NOMO-1 treated with DMSO at 0.1 percent for 48 hours (cell line): Measurements from ENCODE around the gene NAXE.
"Not testable (repeated sequence)": the region's sequence is repeated elsewhere in the genome, so short reads cannot be mapped to it uniquely, and the experiment has no call there.

ENCODE experiments used
- DNase-seq: peaks from one replicate; lab custom pipeline; 2025; ENCODE audit not compliant: unreplicated experiment; lab: John Stamatoyannopoulos, UW

The NAXE gene

DNA sequence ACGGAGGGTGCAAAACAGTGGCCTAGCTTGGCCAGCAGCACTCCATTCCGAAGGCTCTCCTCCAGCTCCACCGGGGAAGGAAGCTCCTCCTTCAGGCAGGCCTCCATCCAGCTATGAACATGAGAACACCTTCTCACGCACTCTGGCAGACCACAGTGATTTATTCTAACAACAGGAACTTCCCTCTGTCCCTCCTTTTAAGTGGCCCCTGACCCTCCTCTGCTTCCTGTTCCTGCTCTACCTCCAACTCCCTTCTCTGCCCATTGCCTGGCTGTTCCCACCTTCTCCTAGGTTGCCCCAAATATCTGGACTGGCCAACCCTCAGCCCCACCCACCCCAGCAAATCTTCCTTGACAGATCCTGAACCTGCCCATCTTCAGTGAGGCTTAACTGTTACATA, 25.1 kb upstream of the NAXE start:
- peak; percentile 60 for DNase-seq

GRCh38 chr1:156571261-156571852, 20.2 kb upstream of the NAXE start:
- peak; percentile 34 for DNase-seq

GRCh38 chr1:156571919-156572662, 19.5 kb upstream of the NAXE start, which contains the start of gene IQGAP3:
TSS of gene IQGAP3 (minus strand) at chr1:156572565. CDS start at chr1:156572529, 36 bp downstream.
- DNase-seq: peak; percentile 84

DNA sequence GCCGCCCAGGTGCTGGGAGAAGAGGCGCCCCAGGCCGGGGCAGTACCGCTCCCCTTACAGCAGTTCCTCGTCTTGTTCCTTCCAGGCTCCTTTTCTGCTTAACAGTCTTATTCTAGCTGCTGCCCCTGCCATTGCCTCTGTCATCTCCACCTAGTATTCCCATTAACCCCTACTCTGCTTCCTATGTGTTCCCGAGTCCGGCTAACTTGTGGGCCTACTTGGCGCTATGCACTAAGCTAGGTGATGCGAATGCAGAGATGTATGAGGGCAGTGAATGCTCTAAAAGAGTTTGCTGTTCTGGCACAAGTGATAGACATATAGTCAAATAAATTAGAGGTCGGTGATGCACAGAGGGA, 18.9 kb upstream of the NAXE start:
- no peak for DNase-seq

DNA sequence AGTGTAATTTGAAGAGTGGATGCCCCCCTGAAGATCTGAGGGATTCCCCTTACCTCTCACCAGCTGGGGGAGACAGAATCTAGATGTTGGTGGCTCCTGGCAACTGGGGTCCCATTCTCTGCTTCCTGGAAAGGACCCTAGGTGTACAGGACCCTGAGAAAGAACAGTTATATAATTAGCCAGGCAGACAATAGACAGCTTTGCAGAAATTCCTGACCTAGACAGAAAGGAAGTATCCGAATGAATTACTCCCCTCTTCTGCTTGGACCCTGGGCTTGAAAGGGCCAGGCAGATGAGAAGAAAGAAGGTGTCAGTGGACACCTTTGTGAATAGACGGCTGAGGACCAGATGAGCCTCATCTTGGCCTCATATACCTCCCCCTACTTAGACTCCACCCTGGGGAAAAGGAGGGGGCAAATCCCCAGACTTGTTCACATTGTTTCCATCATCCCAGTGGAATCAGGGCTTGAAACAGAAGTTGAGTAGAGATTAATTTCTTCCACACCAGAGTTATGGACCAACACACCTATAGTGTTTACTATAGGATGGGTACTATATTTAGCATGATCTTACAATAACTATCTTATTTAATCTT, 17.4 kb upstream of the NAXE start:
- DNase-seq: no peak

- no peak for DNase-seq
Observed at GRCh38 chr1:156577550-156577949, 14.0 kb upstream of the NAXE start.

- DNase-seq: no peak
Observed at GRCh38 chr1:156578055-156578454, 13.5 kb upstream of the NAXE start.

DNA sequence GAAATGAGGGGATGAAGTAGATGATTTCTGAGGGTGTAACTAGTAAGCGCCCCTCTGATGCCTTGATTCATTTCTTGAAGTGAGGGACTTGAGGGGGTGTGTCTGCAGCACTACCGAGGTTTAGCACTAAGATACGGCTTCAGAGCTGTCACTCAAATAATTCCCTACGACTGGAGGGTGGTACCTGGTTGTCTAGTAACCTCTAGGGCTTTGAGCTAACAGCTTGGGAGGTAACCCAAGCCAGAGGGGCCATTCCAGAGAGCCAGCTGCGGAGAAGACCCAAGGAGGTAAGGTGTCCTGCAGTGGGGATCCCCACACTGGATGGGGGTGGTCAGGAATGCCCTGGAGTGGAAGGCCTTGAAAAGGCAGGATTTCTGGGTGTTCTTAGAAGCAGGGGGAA, 12.1 kb upstream of the NAXE start, which contains the start of gene TTC24:
TTC24 (plus strand) TSS at position 252 of the 400 bp plus-strand sequence. CDS start 1,642 bp downstream, outside the sequence.
- no peak for DNase-seq

DNA sequence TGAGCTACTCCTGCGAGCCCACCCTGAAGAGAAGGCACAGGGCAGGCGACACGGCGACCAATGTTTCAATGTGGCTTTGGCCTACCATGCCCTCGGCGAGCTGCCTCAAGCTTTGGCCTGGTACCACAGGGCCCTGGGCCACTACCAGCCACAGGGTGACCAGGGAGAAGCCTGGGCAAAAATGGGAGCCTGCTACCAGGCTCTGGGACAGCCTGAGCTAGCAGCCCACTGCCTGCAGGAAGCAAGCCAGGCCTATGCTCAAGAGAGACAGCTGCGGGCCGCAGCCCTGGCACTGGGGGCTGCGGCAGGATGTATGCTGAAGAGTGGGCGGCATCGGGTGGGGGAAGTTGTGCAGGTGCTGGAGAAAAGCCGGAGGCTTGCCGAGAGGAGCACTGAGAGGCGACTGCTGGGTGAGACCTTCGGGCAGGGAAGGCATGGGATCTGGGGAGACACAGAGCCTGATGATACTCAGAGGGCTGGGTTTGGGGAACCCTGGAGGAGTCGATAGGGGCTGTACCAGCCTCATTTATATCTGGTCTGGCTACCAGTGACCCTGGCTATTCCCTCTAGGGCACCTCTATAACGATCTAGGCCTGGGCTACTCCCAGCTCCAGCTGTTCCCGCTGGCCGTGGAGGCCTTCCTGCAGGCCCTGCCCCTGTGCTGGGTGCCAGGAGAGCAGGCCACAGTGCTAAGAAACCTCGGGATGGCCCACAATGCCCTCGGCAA, 9.8 kb upstream of the NAXE start:
- DNase-seq: no peak

DNA sequence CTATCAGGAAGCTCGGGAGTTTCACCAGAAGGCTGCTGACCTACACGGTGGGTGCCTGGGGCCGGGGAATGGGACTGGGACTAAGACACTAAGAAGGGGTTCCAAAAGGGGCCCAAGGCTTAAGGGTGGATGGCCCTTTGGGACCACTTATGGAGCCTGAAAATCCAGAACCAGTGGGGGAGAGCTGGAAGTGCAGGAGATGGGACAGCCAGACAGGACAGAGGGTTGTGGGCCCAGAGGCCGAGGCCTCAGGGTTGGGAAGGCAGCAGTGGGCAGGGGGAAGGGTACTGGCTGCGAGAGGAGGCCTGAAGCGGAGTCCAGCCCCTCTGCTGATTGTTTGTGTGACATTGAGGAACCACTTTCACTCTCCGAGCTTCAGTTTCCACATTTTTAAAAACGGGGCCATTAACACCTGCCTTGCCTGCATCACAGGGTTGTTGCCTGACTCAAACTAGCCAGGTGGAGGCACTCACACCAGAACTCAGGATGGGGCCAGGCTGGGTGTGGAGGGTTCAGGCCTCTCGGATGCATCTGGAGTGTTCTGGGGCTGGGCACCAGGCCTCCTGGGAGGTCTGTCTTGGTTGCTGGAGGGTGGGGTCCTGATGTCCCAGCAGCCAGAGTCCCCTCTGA, 9.1 kb upstream of the NAXE start:
- no peak for DNase-seq

GRCh38 chr1:156583821-156584622, 7.6 kb upstream of the NAXE start:
- DNase-seq: peak; percentile 82

GRCh38 chr1:156584813-156585212, 6.8 kb upstream of the NAXE start:
- DNase-seq: no peak

DNA sequence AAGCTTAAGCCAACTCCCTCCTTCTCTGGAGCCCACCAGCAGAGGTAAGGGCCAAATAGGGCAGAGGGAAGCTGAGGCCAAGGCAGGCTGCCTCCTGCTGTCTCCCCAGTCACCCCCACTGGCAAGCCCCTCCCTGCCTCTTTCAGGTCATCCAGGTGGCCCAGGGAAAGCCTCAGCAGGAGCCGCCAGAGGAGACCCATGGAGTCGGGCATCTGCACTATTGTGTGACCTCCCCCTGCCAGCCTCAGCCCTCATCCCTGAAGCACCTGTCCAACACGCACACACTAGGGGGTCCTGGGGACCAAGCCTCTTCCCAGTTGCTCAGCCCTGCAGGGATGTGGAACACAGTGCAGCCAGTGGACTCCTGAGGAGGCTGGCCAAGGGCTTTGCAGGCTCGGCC, 5.3 kb upstream of the NAXE start:
- no peak for DNase-seq

DNA sequence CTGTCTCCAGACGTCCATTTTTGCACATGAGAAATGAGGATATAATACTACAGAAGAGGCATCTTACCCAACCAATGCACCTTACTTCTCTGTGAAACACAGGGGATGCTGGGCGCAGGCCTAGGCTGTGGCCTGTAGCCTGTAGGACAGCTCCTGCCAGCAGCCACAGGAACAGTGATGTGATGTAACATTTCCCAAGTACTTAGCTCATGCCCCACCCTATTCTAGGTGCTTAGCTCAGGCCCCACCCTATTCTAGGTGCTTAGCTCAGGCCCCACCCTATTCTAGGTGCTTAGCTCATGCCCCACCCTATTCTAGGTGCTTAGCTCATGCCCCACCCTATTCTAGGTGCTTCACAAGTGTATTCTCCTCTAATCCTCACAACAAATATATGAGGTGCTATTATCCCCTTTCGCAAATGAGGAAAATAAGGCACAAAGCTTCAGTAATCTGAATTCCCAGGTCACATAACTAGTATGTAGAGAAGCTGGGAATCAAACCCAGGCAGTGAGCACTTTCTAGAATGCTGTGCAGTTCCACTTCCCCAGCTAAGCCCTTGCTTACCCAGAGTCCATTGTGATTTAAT, 4.6 kb upstream of the NAXE start:
- DNase-seq: no peak

- DNase-seq: not testable (repeated sequence)
Observed at GRCh38 chr1:156587927-156588326, 3.6 kb upstream of the NAXE start.

- no peak for DNase-seq
Observed at GRCh38 chr1:156589546-156589945, 2.0 kb upstream of the NAXE start.

DNA sequence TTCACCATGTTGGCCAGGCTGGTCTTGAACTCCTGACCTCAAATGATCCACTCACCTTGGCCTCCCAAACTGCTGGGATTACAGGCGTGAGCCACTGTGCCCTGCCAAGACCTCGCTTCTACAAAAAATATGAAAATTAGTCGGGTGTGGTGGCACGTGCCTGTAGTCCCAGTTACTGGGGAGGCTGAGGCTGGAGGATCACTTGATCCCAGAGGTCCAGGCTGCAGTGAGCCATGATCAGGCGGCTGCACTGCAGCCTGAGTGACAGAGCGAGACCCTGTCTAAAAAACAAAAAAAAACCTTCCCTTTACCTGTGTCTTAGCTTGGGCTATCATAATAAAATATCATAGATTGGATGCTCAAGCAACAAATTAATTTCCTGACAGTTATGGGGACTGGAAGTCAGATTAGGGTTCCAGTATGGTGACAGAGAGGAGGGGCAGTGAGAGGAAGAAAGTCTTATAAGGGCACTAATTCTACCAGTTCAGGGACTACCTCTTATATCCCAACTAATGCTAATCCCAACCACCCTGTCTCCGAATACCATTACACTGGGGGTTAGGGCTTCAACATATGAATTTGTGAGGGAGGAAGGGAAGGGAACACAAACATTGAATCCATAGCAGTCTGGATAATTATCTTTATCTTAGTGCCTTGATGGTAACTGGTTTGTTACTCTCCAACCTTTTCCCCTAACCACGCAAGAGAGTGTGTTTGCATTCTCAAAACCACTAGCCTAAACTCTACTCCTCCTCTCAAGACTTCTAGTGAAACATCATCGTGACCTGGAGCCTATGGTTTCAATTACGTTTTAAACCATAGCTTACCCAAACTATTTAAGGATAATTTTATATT, 1.0 kb upstream of the NAXE start:
- DNase-seq: no peak

GRCh38 chr1:156591181-156591431, 470 bp upstream of the NAXE start:
- no peak for DNase-seq

DNA sequence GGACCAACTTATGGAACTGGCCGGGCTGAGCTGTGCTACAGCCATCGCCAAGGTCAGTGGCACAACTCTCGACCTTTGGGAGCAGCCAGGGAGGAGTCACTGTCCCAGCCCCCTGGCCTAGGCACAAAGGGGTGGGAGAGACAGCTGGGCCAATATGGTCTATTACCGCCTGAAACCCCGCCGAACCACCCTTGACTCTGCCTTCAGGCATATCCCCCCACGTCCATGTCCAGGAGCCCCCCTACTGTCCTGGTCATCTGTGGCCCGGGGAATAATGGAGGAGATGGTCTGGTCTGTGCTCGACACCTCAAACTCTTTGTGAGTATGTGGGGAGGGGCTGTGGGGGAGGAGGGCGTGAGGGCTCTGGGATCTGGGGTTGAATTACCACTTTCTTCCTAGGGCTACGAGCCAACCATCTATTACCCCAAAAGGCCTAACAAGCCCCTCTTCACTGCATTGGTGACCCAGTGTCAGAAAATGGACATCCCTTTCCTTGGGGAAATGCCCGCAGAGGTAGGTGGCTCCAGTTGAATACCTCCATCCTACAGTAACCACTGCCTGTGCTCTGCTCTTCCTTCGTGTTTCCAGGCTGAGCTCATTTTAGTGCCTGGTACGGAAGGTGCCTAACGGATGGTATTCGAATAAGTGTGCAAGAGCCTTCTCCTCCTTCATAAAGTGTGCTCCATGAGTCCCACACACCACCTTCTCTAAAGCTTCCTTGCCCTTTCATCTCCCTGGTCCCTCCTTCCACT, 758 bp downstream of the NAXE start:
- no peak for DNase-seq
